ENCODE data around the gene POT1.

The POT1 gene

GRCh38 chr7:124801330-124801895 is 128.2 kb downstream of the POT1 start:
- DNase-seq = no peak

- DNase-seq = no peak
These were observed 129.2 kb downstream of the POT1 start for GRCh38 chr7:124800386-124800785.

GRCh38 chr7:124799448-124799847 is 130.2 kb downstream of the POT1 start:
- no peak for DNase-seq

- DNase-seq = no peak
These were observed 132.9 kb downstream of the POT1 start for GRCh38 chr7:124796771-124797170.

GRCh38 chr7:124792696-124793095 is 136.9 kb downstream of the POT1 start:
- no peak for DNase-seq

GRCh38 chr7:124792002-124792401 is 137.6 kb downstream of the POT1 start:
- DNase-seq = no peak

GRCh38 chr7:124791426-124791825 is 138.2 kb downstream of the POT1 start:
- no peak for DNase-seq

- DNase-seq = no peak
These were observed 139.0 kb downstream of the POT1 start for GRCh38 chr7:124790645-124791044.

GRCh38 chr7:124785994-124786393 is 143.6 kb downstream of the POT1 start:
- no peak for DNase-seq

GRCh38 chr7:124784879-124785818 is 144.5 kb downstream of the POT1 start:
- peak; percentile 43 for DNase-seq

GRCh38 chr7:124783271-124783670 is 146.4 kb downstream of the POT1 start:
- DNase-seq = no peak

GRCh38 chr7:124781907-124782734 is 147.5 kb downstream of the POT1 start:
- DNase-seq = no peak

GRCh38 chr7:124781418-124781817 is 148.2 kb downstream of the POT1 start:
- DNase-seq = no peak

- DNase-seq = no peak
These were observed 149.0 kb downstream of the POT1 start for GRCh38 chr7:124780608-124781007.

GRCh38 chr7:124780056-124780455 is 149.6 kb downstream of the POT1 start:
- DNase-seq = no peak

GRCh38 chr7:124779620-124780019 is 150.0 kb downstream of the POT1 start:
- no peak for DNase-seq

- peak; percentile 45 for DNase-seq
These were observed 150.4 kb downstream of the POT1 start for GRCh38 chr7:124779194-124779593.

- no peak for DNase-seq
These were observed 152.4 kb downstream of the POT1 start for GRCh38 chr7:124777268-124777667.

- DNase-seq = peak; percentile 65
These were observed 153.5 kb downstream of the POT1 start for GRCh38 chr7:124776153-124776552.

- DNase-seq = no peak
These were observed 154.2 kb downstream of the POT1 start for GRCh38 chr7:124775422-124775821.

GRCh38 chr7:124773938-124774337 is 155.7 kb downstream of the POT1 start:
- DNase-seq = no peak

GRCh38 chr7:124773339-124773738 is 156.3 kb downstream of the POT1 start:
- DNase-seq = no peak

All from NCI-H748 treated with DMSO at 0.1 percent for 48 hours (cell line).